NCI-H187 treated with DMSO at 0.1 percent for 48 hours (cell line): Measurements from ENCODE around the gene CNNM4.

Source experiments
- DNase-seq: peaks from one replicate; lab custom pipeline; 2025; lab: John Stamatoyannopoulos, UW

CNNM4 gene

DNA sequence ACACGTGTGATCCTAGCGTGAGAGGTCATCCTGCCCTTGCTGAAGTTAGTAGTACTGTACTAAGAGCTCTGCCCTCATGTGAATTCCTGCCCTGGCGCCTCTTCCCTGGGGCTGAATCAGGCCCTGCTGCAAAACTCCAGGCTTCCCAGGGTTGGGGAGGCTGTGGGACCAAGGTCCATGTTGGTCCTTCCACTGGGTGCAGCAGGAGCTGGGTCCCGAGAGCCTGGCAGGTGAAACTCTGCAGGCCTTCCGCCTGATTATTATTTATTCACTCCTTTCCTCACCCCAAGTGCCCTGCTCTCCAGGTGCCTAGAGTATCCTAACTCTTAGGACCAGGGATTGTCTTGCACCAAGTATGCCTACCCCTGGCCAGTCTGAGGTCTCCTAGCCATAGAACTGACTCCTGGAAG is 50.1 kb downstream of the CNNM4 start:
- DNase-seq, result no peak

DNA sequence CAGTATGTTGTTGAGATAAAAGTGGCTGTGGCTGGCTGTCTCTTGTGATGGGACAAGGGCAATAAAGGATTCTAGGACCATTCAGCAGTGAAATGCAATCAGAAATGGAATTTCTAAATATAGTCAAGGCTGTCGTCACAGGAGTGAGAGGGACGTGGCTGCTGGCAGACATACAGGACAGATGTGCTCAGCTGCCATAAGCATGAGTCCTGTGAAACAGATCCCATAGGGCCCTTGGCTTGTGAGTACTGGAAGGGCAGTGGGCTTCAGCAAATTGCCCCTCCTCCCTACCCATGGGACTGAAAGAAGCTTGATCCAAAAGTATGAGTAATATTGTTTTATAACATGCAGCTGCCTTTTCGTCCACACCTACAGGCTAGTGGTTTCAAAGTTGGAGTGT is 51.2 kb downstream of the CNNM4 start:
- DNase-seq, result no peak

DNA sequence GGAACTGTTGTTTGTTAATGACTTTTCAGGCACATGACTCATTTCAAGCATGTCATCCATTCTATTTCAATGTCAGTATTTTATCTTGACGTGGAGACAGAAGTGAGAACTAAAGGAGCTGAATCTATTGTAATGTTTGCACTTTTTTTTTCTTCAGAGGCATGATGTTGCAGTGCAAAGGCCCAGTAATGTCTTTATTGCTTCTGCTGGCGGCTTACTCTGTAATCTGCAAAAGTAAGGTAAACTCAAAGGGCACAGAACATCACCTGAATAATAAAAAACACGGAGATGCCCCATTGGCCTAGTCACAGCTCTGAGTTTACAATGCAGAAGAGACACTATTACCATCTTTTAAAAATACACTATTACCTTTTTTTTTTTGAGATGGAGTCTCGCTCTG is 53.0 kb downstream of the CNNM4 start:
- no peak for DNase-seq

DNA sequence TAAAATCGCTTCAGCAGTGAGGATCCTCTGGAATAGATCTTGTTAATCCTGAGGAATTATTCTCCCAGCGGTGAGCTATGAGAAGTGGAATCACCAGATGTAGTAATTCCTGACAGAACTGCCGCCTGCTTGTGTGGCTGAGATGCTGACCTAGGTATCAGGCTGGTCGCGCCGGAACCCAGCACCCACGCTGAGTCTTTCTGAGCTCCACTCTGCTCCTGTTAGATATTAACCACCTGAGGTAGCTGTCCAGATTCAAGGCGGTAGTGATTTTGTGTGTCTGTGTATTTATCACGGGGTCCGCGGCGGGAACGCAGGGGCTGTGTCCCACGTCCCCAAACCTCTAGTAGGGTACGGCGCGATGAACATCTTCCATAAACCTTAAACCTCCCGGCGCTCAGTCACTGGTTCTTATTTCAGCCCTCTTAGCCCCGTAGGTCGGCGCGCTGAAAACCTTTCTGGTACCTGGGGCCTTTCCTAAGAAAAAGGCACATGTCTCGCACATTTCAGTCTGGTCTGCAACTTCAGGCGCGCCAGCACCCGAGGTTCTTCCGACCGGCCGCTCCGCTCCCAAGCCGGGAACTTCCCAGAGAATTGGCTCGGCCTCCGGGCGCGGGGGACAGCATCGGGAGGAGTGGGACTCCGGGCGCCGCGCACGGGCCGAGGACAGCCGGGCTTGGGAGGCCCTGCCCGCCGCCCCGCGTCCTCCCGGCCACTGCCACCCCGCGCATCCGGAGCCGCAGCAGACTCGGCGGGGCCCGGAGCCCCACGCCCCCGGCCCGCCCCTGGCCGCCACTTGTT is 54.8 kb downstream of the CNNM4 start:
- DNase-seq, result no peak

DNA sequence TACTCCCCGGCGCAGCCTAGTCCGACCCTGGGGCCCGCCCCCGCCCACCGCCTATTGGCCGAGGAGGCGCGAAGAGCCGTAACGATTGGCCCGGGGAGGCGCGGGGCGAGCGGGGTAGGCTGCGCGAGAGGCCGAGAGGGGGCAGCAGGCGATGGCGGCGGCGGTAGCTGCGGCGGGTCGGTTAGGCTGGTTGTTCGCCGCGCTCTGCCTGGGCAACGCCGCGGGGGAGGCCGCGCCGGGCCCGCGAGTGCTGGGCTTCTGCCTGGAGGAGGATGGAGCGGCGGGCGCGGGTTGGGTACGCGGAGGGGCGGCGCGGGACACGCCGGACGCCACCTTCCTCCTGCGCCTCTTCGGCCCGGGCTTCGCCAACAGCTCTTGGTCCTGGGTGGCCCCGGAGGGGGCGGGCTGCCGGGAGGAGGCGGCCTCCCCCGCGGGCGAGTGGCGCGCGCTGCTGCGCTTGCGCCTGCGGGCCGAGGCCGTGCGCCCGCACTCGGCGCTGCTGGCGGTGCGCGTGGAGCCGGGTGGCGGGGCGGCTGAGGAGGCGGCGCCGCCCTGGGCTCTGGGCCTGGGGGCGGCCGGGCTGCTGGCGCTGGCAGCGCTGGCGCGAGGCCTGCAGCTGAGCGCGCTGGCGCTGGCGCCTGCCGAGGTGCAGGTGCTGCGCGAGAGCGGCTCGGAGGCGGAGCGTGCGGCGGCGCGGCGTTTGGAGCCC is 55.6 kb downstream of the CNNM4 start, which contains the start of gene CNNM3:
CNNM3 (plus strand) TSS at position 142 of the 709 bp plus-strand sequence; CDS start at position 152, 10 bp downstream.
- peak; percentile 57 for DNase-seq

DNA sequence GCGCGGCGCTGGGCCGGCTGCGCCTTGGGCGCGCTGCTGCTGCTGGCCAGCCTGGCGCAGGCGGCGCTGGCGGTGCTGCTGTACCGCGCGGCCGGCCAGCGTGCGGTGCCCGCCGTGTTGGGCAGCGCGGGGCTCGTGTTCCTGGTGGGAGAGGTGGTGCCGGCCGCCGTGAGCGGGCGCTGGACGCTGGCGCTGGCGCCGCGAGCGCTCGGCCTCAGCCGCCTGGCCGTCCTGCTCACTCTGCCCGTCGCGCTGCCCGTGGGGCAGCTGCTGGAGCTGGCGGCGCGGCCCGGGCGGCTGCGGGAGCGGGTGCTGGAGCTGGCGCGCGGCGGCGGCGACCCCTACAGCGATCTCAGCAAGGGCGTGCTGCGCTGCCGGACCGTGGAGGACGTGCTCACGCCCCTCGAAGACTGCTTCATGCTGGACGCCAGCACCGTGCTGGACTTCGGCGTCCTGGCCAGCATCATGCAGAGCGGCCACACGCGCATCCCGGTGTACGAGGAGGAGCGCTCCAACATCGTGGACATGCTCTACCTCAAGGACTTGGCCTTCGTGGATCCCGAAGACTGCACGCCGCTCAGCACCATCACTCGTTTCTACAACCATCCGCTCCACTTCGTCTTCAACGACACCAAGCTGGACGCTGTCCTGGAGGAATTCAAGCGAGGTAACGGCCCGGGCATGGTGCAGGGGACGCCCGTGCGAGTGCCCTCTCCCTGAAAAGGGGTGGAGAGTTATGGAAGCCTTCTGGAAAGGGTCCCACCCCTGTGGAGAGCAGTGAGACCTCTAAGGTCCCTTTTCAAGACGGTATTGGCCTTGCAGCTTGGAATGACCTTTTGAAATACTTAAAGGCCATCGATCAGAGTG is 56.4 kb downstream of the CNNM4 start:
- DNase-seq, result no peak

DNA sequence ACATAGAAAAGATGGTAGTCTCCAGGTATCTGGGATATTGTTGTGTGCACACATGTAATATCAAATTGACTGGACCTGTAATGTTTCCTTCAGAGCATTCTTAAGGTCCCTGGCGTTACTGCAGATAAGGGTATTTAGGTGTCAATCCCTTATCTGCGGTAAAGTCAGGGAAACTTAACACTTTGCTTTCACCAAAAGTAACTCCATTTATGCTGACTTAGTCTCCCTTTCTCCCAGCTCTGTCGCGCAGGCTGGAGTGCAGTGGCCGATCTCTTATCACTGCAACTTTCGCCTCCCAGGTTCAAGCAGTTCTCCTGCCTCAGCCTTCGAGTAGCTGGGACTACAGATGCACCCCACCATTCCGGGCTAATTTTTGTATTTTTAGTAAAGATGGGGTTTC is 57.2 kb downstream of the CNNM4 start:
- DNase-seq, result no peak

DNA sequence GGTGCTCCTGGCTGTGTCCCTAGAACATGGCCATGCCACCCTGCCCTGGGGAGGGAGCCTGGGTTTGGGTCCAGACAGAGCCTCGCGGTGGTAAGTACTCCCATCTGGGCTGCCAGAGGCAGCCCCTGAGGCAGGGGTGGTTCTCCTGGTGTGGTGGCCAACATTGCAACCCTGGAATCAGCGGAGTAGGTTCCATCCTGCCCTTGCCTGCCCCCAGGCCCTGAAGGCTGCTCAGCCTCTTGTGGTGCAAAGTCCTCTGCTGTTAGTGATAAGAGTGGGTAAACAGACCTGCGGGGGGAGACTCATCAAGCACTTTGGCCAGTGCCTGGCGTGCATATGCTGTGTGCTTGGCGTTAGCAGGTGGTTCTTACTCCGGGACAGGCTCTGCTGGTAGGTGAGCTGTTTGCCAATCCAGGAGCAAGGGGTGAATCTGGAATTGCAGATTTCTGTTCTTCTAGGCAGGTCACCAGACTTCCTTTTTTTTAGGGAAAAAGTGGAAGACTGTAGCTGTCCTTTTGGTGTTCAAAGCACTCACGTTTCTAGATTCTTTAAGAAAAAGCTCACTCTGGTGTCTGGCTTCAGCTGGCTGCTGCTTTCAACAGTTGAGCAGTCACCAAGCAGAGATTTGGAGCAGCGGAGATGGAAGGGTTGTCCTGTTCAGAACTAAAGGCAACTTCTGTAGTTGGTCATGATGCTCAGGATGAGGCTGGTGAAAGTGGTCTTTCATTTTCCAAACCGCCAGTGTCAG is 58.6 kb downstream of the CNNM4 start:
- no peak for DNase-seq

DNA sequence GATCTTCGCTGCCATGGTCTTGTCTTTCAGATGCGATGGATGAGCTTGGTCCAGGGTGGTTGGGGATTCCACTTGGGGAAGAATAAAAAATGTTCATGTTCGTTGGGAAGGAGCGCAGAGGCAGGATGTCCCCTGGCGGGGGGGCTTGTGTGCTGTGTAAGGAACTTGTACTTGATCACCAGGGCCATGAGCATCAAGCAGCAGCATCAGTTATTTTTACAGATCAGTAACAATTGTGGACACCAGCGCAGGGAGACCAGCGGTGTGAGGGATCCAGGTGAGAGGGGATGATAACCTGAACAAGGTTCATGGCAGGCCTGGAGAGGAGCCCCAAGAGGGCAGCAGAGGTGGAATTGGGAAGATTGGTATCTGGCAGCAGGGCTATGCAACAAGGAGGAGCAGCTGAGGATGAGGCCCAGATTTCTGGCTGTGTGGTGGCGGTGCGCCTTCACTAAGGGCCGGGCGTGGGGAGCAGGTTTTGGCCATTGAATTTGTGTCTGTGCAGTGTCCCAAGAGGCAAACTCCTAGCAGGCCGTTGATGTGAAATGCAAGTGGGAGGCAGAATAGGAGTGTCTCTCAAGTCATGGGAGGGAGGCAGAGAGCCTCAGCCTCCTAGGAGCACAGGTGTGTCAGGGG is 59.3 kb downstream of the CNNM4 start:
- DNase-seq, result no peak

DNA sequence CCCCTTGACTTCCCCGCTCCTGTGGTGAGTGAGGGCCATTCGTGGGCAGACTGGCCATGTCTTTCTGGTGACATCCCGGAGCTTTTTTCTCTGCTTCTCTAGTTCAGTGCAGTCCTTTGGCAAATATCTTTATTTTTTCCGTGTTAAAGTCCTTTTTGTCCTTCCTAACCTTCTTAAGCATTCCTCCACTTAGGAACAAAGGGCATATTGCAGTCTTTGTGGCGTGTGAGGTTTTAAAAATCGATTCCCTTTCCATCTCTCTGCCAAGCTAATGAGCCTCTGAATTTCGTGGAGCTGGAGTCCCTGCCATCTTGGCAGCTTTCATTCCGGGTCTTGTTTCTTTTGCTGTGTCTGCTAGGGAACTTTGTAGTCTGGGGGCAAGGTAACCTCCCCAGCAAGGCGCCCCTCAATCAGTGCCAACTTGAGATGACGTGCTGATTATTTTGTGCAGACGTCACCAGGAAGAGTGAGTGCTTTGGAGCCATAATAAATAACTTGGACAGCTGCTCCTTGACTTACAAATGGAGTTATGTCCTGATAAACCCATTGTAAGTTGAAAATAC is 60.5 kb downstream of the CNNM4 start:
- DNase-seq, result no peak

DNA sequence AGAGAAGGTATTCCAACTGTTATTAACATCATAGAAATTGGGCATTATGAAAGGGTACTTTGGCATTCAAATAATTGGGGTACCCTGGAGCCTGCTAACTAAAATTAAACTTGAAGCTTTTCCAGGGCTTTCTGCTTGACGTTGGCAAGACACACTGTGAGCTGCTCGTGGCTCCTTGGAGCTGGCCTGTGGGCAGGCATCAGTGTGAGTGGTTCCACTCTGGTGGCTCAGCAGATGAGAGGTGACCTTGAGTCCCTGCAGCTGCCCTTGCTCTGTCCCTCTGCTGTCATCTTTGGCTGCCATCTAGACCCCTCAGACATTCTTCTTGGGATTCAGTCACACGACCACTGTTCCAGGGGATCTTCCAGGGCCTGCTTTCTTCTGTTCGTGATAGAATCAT is 62.1 kb downstream of the CNNM4 start:
- no peak for DNase-seq

DNA sequence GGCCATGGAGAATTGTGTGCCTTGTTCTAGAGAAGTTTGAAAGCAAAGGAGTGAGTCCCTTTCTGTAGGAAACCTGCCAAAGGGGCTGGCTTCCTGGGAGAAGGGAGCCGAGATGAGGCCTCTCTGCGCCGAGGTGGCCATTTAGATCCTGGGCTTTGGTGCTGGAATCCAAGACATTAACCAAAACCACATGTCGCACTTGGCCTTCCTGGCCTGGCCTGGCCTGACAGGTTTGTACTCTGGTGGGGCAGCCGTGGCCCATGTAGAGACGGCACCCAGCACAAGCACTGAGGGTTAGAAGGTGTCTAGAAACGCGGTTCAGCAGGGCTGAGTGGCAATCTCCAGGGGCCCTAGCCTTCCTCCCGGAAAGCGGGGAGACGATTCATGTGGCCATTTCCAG is 62.5 kb downstream of the CNNM4 start:
- no peak for DNase-seq

DNA sequence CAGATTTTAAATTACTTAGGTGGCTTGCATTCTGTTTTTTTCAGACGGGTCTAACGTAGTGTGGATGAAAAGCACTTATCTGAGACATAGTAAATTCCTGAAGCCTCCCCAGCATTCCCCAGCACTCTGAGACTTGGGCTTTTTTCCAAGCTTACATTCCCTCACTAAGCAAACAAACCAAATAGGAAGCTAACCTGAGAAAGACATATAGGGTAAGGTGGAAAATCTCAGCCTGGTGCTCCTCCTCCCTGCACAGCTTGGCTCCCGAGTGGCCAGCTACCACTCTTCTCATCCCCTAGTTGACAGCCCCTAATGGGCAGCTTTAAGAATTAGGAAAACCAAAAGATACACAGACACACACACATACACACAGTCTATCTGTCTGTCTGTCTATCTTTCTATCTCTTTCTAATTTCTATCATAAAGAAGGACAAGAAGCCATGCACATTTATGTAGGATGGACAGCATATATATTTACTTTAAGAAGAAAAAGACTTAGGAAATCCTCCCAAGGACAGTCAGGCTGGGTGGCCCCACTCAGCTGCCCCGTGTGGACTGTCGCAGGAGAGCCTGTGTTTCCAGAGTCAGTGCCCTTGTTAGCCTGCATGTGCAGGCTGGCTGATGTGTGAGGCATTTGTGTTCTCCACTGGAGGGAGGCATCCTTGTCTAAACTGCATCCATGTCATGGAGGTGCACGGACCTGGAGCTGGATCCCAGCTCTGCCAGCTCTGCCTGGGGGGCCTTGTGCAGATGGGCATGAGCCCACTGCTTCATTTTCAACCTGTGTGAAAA is 63.6 kb downstream of the CNNM4 start:
- no peak for DNase-seq

DNA sequence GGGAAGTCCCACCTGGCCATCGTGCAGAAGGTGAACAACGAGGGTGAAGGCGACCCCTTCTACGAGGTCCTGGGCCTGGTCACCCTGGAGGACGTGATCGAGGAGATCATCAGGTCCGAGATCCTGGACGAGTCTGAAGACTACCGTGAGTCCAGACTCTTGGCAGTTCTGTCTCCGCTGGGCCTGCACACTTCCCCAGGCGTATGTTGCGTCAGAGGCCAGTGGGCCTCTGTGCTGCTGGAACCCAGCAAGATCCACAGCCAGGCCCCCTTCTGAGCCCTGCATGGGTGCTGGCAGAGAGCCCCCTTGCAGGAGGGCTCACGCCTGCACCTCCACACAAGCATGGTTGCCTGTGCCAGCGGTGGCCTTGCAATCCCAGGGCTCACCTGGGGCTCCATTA is 64.4 kb downstream of the CNNM4 start:
- no peak for DNase-seq

DNA sequence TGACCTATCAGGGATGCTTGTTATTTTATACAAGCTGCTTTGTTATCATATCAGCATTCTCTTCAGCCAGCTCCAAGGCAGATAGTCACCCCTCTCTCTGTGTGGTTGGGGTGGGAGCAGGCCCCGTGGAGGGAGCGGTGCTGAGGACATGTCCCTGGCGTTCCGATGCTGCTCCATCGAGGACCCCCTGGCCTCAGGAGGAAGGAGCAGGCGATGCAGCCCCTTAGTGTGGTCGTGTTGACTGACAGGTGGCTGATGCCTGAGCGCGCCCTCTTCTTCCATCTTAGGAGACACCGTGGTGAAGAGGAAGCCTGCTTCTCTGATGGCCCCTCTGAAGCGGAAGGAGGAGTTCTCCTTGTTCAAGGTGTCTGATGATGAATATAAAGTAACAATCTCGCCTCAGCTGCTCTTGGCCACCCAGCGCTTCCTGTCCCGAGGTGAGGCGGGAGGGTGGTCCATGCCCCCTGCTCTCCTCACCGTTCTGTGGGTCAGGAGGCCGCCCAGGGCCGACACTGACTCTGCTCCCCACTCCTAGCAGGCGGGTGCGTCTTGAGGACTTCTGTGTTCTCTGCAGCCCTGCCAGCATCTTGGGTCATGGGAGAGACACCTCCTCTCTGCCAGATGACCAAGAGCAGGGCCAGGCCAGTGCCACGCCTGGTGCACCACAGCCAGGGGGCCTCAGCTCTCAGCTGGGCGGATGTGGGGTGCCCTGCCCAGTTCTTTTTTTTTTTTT is 66.0 kb downstream of the CNNM4 start:
- no peak for DNase-seq

DNA sequence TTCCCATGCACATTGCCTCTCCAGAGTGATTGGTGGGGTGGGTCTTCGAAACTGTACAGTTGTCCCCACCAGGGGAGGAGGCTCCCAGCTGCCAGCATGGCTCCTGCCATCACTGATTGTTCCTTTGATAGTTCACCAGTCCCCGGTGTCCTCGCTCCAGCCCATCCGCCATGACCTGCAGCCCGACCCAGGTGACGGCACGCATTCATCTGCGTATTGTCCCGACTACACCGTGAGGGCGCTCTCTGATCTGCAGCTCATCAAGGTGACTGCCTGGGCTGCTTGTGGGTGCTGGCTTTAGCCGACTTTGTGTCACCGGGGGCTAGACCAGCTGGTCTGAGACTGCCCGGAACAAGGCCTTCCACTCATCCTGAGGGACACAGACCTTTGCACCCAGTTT is 67.7 kb downstream of the CNNM4 start:
- no peak for DNase-seq

DNA sequence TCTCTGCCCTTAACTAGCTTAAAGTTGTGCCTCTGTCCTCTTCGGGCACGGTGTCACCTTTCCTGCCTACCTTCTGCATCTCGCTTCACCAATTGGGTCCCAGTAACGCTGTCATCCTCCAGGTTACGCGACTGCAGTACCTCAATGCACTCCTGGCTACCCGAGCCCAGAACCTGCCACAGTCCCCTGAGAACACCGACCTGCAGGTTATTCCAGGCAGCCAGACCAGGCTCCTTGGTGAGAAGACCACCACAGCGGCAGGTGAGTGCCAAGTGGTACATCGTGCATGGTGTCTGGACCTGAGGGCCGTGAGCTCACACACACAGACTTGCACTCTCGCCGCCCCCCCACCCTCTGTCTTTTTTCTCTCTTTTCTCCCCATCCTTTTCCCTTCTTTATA is 68.2 kb downstream of the CNNM4 start:
- no peak for DNase-seq

DNA sequence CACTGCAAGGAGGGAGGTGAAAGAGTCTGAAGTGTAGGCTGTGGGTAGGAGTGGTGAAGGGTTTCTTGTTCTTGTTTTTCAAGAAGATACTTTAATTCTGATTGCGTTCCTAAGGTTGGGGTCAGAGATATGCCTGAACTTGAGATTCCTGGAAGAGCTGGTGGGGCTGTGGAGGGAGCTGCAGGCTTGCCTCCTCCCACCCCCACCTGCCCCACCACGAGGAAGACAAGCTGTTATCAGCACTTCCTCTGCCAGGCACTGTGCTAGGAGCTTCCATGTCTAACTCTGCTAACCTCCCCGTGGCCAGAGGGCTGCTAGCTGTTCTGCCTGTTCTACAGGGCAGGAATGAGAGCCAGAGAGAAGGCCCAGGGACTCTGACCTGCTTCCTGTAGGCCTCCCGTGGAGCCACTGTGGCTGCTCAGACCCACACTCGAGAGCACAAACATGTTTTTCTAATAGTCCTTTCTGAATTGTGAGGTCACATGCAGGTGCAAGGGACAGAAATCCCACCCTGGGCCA is 69.4 kb downstream of the CNNM4 start:
- no peak for DNase-seq

DNA sequence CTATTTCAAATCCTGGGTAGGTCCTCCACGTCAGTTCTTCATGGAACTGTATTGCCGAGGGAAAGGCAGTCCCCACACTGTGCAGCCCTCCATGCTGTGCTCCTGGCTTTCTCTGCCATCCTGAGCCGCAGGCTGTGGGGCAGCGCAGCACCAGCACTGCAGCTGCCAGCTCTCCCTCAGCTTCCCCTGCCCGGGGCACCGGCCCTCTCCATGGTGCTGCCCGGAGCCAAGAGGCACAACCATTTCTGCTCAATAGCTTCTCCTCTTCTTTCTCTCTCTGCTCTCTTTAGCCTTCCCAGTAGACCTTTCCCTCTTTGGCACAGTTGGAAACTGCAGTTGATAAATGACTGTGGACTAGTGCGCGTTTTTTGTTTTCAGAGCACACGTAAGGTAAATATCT is 71.0 kb downstream of the CNNM4 start:
- DNase-seq, result no peak
